HG03095 (cell line): ENCODE data around the gene GABRB3.

ENCODE experiments used
- ATAC-seq: cut with Tn5 transposase; IDR thresholded peaks from one replicate; pipeline ENCODE4 v1.9.1; 2021; ENCODE audit warnings: moderate library complexity; ENCODE audit not compliant: unreplicated experiment

Gene GABRB3

DNA sequence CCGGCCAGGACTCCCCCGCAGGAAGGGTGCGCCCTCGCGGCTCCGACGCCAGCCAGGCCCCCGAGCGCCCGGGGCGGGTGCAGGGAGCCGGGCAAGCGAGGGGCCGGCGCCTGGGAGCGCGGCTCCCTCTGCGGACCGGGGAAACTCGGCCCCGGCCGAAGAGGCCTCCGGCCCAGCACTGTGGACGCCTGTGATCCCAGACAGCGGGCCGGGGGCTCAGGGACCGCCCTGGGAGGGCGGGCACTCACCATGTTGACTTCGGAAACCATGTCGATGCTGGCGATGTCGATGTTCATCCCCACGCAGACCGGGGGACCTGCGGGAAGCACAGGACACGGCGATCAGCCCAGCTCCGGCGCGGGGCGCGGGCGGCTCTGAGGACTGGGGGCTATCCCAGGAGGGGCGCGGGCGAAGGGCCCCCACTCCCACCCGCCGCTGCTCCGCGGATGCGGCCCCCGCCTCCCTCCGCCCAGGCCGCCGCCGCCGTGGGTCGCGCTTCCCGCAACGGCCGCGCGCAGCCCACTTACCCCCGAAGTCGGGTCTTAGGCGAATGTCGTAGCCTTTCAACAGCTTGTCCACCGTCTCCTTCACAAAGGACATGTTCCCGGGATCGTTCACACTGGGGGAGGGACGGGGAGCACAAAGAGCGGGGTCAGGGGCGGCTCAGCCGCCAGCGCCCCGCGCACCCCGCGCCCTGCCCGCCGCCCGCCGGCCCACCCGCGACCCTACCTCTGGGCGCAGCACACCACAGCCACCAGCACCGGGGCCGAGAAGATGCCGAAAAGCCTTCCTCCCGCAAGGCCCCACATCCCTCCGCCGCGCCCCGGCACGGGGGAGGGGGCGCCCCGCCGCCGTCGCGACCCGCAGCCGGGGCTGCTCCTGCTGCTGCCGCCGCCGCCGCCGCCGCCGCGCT lies at the start of gene GABRB3:
GABRB3 (minus strand) TSS at position 913 of the 913 bp plus-strand sequence.
- ATAC-seq = no peak

DNA sequence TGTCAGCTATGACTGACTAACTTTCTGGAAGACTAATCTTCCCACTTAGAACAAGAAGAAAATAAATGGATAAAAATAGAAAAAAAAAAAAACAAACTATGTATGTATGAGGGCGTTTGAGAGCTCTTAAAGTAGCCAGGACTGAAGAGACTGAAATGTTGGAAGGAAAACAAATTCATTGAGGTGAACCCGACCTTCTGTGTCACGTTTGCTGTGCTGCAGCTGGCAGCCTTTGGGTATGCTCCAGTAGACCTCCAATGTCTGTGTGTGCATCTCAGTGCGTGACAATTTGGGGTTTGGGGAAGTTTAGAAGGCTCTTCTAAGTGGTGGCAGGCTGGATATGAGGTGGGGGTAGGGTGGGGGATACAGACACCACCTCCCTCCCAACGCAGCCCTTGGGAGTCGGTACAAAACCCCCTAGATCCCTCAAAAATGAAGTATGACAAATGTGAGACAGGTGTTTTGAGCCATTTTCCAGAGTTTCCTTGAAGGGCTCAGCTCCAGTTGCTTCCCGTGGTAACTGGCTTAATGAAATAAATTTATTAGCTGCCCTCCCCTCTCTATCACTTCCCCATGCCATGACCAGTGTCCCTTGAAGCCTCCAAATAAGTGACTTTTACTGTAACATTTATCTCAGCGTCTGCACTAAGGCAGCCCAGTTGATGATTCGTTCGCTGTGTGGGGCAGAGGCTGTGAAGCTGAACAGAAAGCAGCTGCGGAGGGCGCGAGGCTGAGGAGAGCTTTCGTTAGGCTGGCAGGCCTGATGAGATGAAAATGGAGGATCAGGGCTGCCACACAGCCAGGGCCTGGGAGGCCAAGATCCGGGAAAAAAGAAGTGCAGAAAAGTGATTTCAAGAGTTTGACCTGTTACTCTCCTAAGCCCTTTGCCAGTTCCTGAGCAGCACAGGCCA lies 34.9 kb upstream of the GABRB3 start:
- no peak for ATAC-seq

DNA sequence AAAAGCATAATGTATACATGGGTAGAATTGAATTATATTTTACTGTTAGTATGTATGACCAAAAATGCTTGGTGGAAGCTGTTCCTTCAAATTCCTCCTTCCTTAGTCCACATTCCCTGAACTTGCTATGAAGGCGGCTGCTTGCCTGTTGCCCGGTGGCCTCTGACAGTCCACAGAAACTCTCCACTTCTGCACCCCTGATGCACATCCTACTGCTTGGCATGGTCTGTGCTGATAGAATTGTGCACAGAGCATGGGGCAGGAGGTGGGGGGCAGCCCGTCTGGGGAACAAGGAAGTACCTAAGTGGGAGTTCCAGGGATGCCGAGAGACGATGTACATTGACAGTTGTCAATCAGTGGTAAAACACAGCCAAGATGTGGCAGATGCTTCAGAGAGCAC lies 33.7 kb upstream of the GABRB3 start:
- ATAC-seq = no peak

DNA sequence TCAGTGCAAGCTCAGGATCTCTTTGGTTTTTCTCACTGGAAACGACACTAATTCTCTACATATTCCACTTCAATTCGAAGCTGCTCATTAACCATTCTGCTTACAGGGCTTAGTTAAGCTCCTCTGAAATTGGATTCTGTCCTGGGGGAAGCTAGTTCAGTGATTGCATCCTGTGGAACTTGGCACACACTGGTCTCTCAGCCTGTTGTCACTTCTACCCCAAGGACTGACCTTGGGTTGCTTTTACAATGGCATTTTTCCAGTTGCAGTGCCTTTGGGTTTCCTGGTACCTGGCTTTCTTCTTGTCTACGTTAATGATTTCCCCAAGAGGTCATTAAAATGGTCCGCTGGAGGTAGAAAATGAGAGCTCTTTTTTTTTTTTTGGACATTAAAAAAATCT lies 33.3 kb upstream of the GABRB3 start:
- no peak for ATAC-seq

DNA sequence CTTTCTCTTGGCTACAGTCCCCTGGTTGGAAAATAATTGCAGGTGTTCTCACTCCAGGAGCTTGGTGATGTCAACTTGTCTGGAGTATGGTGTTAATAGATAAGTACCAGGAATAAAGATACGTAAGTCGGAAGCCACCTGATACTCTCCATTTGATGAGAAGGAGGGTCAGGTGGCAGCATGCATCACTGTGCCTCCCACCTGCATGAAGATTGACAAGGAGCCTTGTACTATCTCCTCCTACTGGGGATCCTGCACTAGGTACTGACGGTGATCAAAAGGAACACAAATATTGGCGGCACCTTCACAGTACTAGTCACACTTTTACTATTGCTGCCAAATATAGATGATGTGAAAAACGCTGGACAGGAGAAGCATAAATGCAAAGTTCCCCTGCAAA lies 32.6 kb upstream of the GABRB3 start:
- no peak for ATAC-seq

DNA sequence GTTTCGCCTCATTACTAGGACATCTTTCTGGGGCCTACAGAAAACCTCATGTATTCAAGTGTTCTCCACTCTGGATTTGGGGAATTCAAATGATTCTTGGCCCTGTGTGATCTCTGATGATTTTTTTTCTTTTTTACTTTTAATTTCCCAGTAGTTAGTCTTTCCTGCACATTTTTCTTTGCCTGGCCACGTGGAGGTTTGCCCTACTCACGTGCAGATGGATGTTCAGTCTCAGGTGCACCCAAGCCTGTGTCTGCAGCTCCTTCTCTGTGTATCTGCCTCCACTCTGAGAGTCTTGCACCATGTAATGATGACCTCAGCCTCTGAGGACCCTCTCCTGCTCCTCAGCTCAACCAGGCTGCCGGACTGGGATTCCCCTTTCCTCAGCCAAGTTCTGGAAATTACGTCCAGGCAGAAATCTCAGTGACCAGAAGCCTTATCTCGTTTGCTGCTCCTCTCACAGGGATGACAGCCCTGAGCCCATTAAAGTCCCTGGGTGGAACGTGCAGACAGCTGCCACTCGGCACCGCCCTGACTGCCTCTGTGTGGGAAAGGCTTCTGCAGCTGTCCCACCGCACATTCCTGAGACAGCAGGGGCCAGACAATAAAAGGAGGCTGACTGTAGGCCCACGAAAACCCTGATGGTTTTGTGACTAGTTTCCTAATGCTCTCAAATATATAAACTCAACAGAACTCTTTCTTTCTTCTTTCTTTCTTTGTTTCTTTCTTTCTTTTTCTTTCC lies 31.4 kb upstream of the GABRB3 start:
- no peak for ATAC-seq

DNA sequence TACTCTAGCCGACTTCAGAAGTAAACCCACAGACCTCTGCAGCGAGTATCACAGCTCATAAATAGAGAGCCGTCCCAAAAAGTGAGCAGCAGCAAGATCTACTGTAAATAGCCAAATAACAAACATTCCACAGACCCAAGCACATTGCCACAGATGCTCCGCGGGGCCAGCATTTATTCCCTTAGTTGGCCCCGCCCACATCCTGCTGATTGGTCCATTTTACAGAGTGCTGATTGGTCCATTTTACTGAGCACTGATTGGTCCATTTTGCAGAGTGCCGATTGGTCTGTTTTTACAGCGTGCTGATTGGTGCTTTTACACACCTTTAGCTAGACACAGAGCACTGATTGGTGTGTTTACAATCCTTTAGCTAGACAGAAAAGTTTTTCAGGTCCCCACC lies 17.3 kb upstream of the GABRB3 start:
- no peak for ATAC-seq

DNA sequence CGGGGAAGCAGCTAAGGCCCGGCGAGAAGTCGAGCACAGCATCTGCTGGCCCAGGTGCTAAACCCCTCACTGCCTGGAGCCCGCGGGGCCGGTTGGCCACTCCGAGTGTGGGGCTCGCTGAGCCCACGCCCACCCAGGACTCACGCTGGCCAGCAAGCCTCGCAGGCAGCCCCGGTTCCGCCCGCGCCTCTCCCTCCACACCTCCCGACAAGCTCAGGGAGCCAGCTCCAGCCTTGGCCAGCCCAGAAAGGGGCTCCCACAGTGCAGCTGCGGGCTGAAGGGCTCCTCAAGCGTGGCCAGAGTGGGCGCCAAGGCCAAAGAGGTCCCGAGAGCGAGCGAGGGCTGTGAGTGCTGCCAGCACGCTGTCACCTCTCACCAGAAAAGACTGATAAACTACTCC lies 8.9 kb upstream of the GABRB3 start:
- no peak for ATAC-seq

DNA sequence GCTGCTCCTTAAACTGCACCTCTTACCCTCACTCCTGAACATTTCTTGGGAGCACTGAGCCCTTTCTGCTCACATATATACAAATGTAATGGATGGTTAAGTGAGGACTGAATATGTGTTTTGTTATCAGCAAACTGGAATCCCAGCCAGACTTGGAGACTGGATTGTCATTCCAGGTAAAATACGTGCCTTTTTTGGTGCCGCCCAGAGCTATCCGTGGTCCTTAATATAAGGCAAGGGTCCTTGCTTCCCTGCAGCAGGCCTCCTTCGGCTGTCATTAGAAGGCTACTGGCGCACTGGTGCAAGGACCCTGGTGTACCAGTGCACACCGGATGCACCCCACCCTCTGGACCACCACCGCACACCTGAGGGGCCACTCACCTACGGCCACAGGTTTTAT lies 1.1 kb upstream of the GABRB3 start:
- no peak for ATAC-seq

DNA sequence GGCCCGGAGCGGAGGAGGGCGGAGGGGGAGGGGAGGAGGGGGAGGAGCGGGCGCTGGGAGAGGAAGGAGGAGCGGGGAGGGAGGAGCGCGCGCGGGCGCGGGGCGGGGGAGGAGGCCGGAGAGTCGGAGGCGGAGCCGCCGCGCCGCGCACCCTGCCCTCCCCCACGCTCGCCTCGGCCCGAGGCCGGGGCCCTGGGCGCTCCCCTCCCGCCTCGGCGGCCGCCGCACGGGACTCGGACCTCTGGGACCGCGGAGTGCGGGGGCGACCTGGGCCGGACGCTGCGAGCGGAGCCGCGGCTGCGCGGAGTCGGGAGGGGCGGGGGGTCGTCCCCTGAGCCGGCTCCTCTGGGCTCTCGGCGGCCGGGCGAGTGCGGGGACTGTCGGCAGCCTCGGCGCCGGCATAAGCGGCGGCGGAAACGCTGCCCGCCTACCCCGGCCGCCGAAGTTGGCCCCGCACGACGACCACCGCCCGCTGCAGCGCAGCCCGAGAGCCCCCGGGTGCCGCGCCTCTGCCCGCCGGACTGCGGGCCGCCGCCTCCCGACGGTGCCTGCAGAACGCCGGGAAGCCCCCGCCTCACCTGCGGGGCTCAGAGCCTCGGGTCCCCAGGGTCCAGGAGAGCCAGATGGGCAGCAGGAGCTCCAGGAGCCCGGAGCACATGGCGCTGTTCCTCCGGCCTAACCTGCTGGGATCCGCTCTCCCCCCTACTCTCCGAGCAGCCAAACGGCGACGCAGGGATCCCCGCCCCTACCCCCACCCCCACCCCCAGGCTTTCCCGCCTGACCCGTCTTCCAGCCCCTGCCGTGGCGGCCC lies 406 bp upstream of the GABRB3 start:
- ATAC-seq = no peak

DNA sequence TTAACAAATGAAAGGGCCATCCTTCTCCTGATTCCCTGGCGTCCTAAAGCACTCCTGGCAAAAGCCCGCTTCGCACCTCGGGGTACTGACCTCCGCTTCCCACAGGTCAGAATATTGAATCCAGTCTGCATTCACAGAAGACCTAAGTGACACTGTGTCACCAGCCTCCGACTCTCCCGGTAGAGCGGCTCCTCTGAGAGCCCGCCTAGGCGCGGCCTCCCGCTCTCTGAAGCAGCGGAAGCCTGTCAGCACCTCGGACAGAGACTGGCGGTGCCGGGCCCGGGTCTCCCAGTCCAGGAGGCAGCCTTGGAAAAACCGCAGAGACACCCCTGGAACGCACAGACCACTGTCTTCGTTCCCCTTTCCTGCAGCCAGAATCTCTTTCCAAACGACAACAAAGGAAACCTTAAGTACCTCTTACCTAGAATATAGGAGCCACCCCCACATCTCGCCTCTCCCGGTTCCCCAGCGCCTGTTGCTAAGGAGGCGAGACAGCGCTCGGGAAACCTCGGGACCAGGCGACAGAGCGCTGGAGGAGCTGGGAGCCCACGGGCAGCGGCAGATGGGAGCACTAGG lies 1.2 kb downstream of the GABRB3 start:
- ATAC-seq = no peak

DNA sequence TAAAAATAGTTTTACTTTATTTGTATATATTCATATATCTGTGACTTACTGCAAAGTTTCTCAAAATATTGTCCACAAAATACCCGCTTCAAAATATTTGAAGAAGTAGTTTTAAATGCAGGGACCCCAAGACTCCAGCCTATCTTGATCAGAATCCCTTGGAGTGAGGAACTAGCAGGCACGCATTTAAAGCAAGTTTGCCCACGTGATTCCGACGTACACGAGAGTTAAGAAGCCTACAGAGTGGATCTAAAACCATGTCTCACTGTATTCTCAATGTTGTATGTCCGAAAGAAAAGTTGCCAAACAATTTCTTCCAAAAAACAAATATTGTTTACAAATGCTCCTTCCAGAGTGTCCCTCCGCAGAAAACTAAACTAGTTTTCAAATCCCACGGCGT lies 1.7 kb downstream of the GABRB3 start:
- no peak for ATAC-seq

DNA sequence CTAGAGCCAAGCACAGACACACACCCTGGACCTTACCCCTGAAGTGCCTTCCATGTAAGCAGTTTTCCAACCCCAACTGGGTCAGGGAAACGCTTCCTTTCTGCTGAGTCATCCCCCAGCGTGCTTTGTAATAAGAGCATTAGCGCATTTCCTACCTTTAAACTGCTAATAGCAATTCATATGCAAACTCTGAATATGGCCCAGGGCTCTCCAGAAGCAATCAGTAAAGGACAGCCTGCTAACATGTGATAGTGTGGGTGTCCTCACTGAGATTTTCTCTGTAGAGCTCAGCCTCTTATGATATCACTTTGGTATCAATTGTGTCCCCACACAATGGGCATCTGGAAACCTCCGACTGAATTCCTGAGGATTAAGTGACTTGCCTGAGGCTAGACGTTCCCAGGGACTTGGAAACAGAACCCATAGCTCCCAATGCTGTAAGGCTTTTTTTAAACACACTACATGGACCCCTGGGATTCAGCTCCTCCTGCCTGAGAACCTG lies 5.6 kb downstream of the GABRB3 start:
- no peak for ATAC-seq

DNA sequence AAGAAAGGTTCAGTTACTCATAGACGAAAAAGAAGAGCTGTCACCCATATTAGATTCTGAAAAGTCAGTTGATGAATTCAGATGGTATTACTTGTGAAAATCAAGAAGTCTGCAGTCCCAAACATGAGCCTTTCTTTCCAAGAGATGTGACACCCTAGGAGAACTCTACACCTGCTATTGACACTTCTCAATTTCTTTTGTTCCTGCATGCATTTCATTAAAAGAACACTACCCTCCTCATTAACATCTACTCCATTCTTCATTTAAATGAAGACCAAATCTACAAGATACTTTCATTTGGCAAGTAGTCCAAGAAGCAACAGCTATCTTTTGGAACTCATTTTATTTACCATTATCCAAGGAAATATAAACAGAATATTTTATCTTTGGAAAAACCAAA lies 6.6 kb downstream of the GABRB3 start:
- ATAC-seq = no peak

DNA sequence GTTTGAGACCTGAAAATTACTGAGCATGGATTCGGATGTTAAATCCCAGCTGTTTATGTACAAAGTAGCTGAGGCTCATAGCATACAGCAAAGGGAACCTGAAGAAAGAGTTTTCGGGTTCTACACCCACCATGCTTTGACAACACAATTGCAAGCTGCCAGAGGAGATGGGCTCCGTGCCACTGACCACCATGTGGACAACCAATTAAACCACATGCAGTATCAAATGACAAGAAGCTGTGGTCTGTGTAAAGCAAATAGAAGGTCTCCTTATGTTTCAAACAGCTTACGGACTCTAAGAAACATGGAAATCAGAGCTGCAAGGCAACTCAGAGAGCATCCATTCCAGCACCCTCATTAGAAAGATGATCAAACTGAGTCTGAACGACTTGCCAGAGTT lies 12.9 kb downstream of the GABRB3 start:
- ATAC-seq = no peak

DNA sequence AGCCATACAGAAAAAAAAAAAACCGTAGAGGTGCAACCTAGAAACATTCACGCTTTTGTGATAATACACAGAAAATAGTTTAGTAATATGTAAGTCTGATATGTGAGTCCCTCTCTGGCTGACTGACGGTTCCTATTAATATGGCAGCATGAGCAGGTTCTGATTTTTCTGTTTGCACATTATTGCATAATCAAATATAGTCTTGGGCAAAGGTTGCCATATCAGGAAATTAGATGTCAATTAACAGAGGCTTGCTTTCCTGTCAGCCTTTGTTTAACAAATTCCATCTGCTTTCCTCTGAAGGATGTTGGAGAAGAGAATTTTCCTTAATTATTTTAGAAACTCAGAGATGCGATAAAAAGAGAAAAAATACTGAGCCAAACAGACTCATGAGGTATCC lies 14.8 kb downstream of the GABRB3 start:
- ATAC-seq = no peak

DNA sequence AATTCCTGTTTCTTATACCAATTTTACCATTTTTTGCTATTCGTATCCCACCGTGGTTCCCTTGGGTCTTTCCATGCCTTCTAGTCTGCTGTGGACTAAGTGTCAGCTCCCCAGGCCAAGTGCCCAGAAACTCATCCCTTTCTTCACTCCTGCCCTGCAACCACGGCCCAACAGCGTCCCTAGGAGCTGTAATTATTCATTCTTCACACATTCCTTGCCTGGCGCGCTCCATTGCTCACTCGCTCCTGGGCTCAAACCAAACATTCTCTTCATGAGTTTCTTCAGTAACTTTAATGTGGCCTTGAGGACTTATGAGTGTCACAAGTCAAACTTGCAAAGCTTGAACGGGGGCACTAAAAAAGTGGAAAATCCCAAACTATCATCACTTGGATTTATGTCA lies 15.7 kb downstream of the GABRB3 start:
- ATAC-seq = no peak

DNA sequence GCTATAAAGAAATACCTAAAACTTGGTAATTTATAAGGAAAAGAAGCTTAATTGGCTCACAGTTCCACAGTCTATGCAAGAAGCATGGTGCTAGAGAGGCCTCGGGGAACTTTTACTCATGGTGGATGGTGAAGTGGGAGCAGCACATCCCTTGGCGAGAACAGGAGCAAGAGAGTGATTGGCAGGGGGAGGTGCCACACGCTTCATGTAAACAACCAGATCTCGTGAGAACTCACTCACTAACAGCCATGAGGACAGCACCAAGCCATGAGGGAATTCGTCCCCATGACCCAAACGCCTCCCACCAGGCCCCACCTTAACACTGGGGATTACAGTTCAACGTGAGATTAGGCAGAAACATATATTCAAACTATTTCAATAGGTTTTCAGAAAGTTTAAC lies 28.0 kb downstream of the GABRB3 start:
- no peak for ATAC-seq

DNA sequence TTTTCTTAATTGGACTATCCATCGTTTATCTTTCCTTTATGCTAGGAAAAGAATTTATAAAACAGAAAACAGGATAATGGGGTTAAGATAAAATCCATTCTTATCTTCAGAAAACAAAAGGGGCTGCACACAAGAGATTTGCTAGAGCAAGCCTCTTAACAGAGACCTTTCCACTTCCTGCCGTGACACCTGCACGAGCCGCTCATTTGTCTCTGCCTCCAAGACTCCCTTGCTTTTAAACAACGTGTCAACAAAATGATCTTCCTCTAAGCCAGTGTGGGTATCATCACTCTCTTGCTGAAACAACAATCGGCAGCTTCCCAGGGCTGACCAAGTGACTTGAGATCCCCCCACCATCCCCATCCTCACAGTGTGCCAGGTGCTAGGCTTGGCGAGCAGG lies 33.1 kb downstream of the GABRB3 start:
- ATAC-seq = no peak

DNA sequence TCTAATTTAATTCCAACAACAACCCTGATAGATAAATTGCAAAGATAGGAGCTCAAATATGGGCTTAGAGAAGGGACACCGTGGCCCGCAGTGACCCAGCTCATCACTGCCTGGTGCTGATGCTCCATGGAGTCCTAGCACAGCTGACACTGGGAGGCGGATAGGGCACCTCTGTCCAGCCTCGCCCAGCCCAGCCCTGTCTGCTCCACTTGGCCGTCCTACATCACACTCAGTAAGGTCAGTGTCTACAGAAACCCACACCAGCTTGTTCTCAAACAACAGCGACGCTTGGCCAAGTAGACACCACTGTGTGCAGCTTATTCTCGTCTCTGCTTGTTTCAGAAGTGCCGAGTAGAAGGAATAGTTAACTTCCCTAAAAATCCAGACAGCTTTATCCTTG lies 33.9 kb downstream of the GABRB3 start:
- ATAC-seq = no peak
